GM21825 (cell line): ENCODE results near the gene CHCHD2.
"Not testable (repeated sequence)": the region's sequence is repeated elsewhere in the genome, so short reads cannot be mapped to it uniquely, and the experiment has no call there.

Experiments
- ATAC-seq: cut with Tn5 transposase; IDR thresholded peaks from one replicate; pipeline ENCODE4 v1.9.1; 2021; ENCODE audit warnings: mild to moderate bottlenecking, moderate library complexity; ENCODE audit not compliant: unreplicated experiment

CHCHD2 gene

GRCh38 chr7:56106108-56107073 is at the start of gene CHCHD2:
CHCHD2 (minus strand) TSS chr7:56106476; CDS start chr7:56106413, 63 bp downstream.
- ATAC-seq, result peak; percentile 100

GRCh38 chr7:56131062-56131461 is 24.8 kb upstream of the CHCHD2 start:
- not testable (repeated sequence) for ATAC-seq

GRCh38 chr7:56127241-56127975 is 21.1 kb upstream of the CHCHD2 start:
- no peak for ATAC-seq

GRCh38 chr7:56125831-56126230 is 19.6 kb upstream of the CHCHD2 start:
- no peak for ATAC-seq

- no peak for ATAC-seq
Observed at GRCh38 chr7:56124981-56125380, 18.7 kb upstream of the CHCHD2 start.

GRCh38 chr7:56121440-56121839 is 15.2 kb upstream of the CHCHD2 start:
- ATAC-seq, result no peak

- ATAC-seq, result no peak
Observed at GRCh38 chr7:56115852-56116538, 9.7 kb upstream of the CHCHD2 start, which contains the start of gene NUPR2. NUPR2 (minus strand) TSS chr7:56116417; CDS start chr7:56116314, 103 bp downstream.

- ATAC-seq, result not testable (repeated sequence)
Observed at GRCh38 chr7:56112244-56112643, 6.0 kb upstream of the CHCHD2 start.

- ATAC-seq, result no peak
Observed at GRCh38 chr7:56110611-56111010, 4.3 kb upstream of the CHCHD2 start.

GRCh38 chr7:56107954-56108258 is 1.6 kb upstream of the CHCHD2 start:
- ATAC-seq, result no peak

- ATAC-seq, result peak; percentile 23
Observed at GRCh38 chr7:56105508-56105907, 768 bp downstream of the CHCHD2 start.

- not testable (repeated sequence) for ATAC-seq
Observed at GRCh38 chr7:56104138-56104537, 2.1 kb downstream of the CHCHD2 start.

GRCh38 chr7:56099653-56100052 is 6.6 kb downstream of the CHCHD2 start:
- no peak for ATAC-seq

GRCh38 chr7:56098187-56099008 is 7.9 kb downstream of the CHCHD2 start:
- ATAC-seq, result not testable (repeated sequence)

- ATAC-seq, result no peak
Observed at GRCh38 chr7:56097700-56098099, 8.6 kb downstream of the CHCHD2 start.

GRCh38 chr7:56092789-56093531 is 13.3 kb downstream of the CHCHD2 start, which contains the start of gene PHKG1:
PHKG1 (minus strand) TSS chr7:56092952; CDS start chr7:56088941, 4,011 bp downstream.
- no peak for ATAC-seq

GRCh38 chr7:56092388-56092787 is 13.9 kb downstream of the CHCHD2 start:
- not testable (repeated sequence) for ATAC-seq

GRCh38 chr7:56091591-56091990 is 14.7 kb downstream of the CHCHD2 start:
- no peak for ATAC-seq

- ATAC-seq, result no peak
Observed at GRCh38 chr7:56087445-56087844, 18.8 kb downstream of the CHCHD2 start.

- ATAC-seq, result no peak
Observed at GRCh38 chr7:56086761-56087160, 19.5 kb downstream of the CHCHD2 start.
